Left kidney (tissue), 2 donors: ENCODE data around the gene BEST2. TPM values are rescaled to one million over a fixed set of nuclear protein-coding genes. Genes with fewer than 3 reads are reported as not detected.

Experiments used
- DNase-seq: peaks from one replicate; pipeline ENCODE4 v3.0.0-alpha.2; 2013
- polyA plus RNA-seq: library from polyadenylated mRNA; unstranded; fragments of 120-200 nt; gene quantifications from one replicate; pipeline ENCODE4 v1.2.1, GENCODE V29; 2013; ENCODE audit not compliant: insufficient read length

BEST2 gene
- polyA plus RNA-seq, 1 donor, result 0.23 TPM

- DNase-seq, result no peak
Observed at GRCh38 chr19:12769689-12770088, 18.1 kb downstream of the BEST2 start.

GRCh38 chr19:12770922-12771321 is 19.3 kb downstream of the BEST2 start:
- DNase-seq, result no peak

GRCh38 chr19:12772323-12772722 is 20.7 kb downstream of the BEST2 start:
- DNase-seq, result no peak

- no peak for DNase-seq
Observed at GRCh38 chr19:12773571-12773970, 22.0 kb downstream of the BEST2 start.

- DNase-seq, result no peak
Observed at GRCh38 chr19:12774588-12775555, 23.3 kb downstream of the BEST2 start, which contains the start of gene HOOK2. Gene HOOK2, minus strand, starts transcription at chr19:12775552. Its CDS starts 103 bp downstream, at chr19:12775449.

GRCh38 chr19:12777217-12778016 is 25.8 kb downstream of the BEST2 start:
- no peak for DNase-seq

GRCh38 chr19:12778017-12778904 is 26.7 kb downstream of the BEST2 start:
- DNase-seq, result no peak

- DNase-seq, result no peak
Observed at GRCh38 chr19:12778905-12779161, 27.2 kb downstream of the BEST2 start.

GRCh38 chr19:12779162-12779993 is 27.8 kb downstream of the BEST2 start:
- no peak for DNase-seq

- no peak for DNase-seq
Observed at GRCh38 chr19:12782174-12782423, 30.5 kb downstream of the BEST2 start.

- no peak for DNase-seq
Observed at GRCh38 chr19:12782424-12783290, 31.1 kb downstream of the BEST2 start.

GRCh38 chr19:12783291-12783848 is 31.8 kb downstream of the BEST2 start:
- DNase-seq, result no peak

GRCh38 chr19:12783849-12784393 is 32.3 kb downstream of the BEST2 start:
- no peak for DNase-seq

GRCh38 chr19:12784394-12784870 is 32.8 kb downstream of the BEST2 start:
- no peak for DNase-seq

GRCh38 chr19:12784871-12785430 is 33.4 kb downstream of the BEST2 start:
- no peak for DNase-seq

- no peak for DNase-seq
Observed at GRCh38 chr19:12785431-12786031, 33.9 kb downstream of the BEST2 start.

GRCh38 chr19:12786141-12786870 is 34.7 kb downstream of the BEST2 start:
- no peak for DNase-seq

- no peak for DNase-seq
Observed at GRCh38 chr19:12786952-12787351, 35.4 kb downstream of the BEST2 start.
